ENCODE measurements around the gene SNORC. TPM values are rescaled to one million over a fixed set of nuclear protein-coding genes. Genes with fewer than 3 reads are reported as not detected.

SNORC gene
- total RNA-seq, 1 experiment from 2014 or later = 4.3 TPM

DNA sequence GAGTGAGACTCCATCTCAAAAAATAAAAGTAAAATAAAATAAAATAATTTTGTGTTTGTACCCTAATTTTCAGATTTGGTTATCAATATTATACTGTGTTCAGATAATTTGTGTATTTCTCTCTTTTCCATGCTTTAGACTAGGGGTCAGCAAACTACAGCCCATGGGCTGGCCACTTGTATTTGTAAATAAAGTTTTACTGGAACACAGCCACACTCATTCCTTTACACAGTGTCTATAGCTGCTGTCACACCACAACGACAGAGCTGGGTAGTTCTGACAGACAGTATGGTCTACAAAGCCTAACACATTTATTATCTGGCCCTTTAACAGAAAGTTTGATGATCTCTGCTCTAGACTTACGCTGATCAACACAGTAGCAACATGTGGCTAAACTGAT, 43.8 kb downstream of the SNORC start:
- BruUV-seq (replicated peaks) = no TSS peak
- intact Hi-C loops (cut with micrococcal nuclease; ENCODE audit: unreplicated experiment) = no loop called here

DNA sequence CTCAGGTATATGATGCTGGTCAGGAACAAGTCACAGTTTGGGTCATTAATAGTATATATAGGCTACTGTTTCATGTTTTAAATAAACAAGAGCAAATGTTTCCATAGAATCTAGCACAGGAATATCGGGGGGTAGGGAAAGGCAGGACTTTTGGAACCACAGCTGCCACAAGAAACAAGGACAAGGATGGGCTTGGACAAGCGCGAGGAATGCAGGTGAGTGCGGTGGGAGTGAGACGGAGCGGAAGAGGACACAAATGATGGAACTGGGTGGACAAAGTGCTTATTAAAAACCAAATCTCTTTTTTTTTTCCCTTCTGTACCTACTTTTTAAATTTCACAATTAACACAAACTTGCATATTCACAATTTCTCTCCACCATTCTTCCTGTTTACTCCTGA, 49.1 kb downstream of the SNORC start:
- Histone ChIP-seq H3K36me3 (ENCODE audit: control insufficient read depth, insufficient read depth, low read length) (no peaks in the 10 kb centered on the region), H3K27me3 (replicated peaks; ENCODE audit: control insufficient read depth, insufficient read depth, low read length) (no peaks in the 10 kb centered on the region), H3K4me1 (no peaks in the 10 kb centered on the region), H3K9me3 (no peaks in the 10 kb centered on the region), H3K4me3 (ENCODE audit: low read depth, low read length) (no peak overlapping the region)
- Mint-ChIP-seq H3K27me3 (ENCODE audit: insufficient read depth, unreplicated experiment) (peaks cover 15% of the 10 kb centered on the region), H3K9me3 (ENCODE audit: unreplicated experiment) (no peaks in the 10 kb centered on the region), H3K4me1 (ENCODE audit: low read depth, unreplicated experiment) (no peaks in the 10 kb centered on the region), H3K4me3 (ENCODE audit: unreplicated experiment) (no peak overlapping the region), H3K27ac (ENCODE audit: unreplicated experiment) (no peak overlapping the region), H3K36me3 (ENCODE audit: insufficient read depth, unreplicated experiment) (no peaks in the 10 kb centered on the region)
- intact Hi-C loops (cut with micrococcal nuclease; ENCODE audit: unreplicated experiment) = no loop called here
- CTCF ChIA-PET = no interaction called here
- DNase-seq = no peak
- BruUV-seq (replicated peaks) = no TSS peak
- POLR2A ChIA-PET = no interaction called here
- TF ChIP-seq, protein P1, sequence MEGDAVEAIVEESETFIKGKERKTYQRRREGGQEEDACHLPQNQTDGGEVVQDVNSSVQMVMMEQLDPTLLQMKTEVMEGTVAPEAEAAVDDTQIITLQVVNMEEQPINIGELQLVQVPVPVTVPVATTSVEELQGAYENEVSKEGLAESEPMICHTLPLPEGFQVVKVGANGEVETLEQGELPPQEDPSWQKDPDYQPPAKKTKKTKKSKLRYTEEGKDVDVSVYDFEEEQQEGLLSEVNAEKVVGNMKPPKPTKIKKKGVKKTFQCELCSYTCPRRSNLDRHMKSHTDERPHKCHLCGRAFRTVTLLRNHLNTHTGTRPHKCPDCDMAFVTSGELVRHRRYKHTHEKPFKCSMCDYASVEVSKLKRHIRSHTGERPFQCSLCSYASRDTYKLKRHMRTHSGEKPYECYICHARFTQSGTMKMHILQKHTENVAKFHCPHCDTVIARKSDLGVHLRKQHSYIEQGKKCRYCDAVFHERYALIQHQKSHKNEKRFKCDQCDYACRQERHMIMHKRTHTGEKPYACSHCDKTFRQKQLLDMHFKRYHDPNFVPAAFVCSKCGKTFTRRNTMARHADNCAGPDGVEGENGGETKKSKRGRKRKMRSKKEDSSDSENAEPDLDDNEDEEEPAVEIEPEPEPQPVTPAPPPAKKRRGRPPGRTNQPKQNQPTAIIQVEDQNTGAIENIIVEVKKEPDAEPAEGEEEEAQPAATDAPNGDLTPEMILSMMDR (IDR thresholded peaks at IDR 0.05; ENCODE audit: insufficient read depth in 1 of 2, low read depth in 1 of 2, low read length in 1 of 2, severe bottlenecking in 1 of 2, unreplicated experiment in 1 of 2) = no peak

More for the DNA sequence above, 43.8 kb downstream of the SNORC start:
- Histone ChIP-seq H3K27me3 (replicated peaks; ENCODE audit: control insufficient read depth, insufficient read depth, low read length) (no peaks in the 10 kb centered on the region), H3K4me3 (ENCODE audit: low read depth, low read length) (no peak overlapping the region), H3K9me3 (no peaks in the 10 kb centered on the region), H3K4me1 (no peaks in the 10 kb centered on the region), H3K36me3 (ENCODE audit: control insufficient read depth, insufficient read depth, low read length) (no peaks in the 10 kb centered on the region)
- CTCF ChIA-PET = no interaction called here
- Mint-ChIP-seq H3K27me3 (ENCODE audit: insufficient read depth, unreplicated experiment) (peaks cover 4% of the 10 kb centered on the region), H3K4me1 (ENCODE audit: low read depth, unreplicated experiment) (no peaks in the 10 kb centered on the region), H3K9me3 (ENCODE audit: unreplicated experiment) (no peaks in the 10 kb centered on the region), H3K4me3 (ENCODE audit: unreplicated experiment) (no peak overlapping the region), H3K36me3 (ENCODE audit: insufficient read depth, unreplicated experiment) (no peaks in the 10 kb centered on the region), H3K27ac (ENCODE audit: unreplicated experiment) (no peak overlapping the region)
- TF ChIP-seq, protein P1 (IDR thresholded peaks at IDR 0.05; ENCODE audit: insufficient read depth in 1 of 2, low read depth in 1 of 2, low read length in 1 of 2, severe bottlenecking in 1 of 2, unreplicated experiment in 1 of 2) = no peak
- DNase-seq = no peak
- POLR2A ChIA-PET = no interaction called here

DNA sequence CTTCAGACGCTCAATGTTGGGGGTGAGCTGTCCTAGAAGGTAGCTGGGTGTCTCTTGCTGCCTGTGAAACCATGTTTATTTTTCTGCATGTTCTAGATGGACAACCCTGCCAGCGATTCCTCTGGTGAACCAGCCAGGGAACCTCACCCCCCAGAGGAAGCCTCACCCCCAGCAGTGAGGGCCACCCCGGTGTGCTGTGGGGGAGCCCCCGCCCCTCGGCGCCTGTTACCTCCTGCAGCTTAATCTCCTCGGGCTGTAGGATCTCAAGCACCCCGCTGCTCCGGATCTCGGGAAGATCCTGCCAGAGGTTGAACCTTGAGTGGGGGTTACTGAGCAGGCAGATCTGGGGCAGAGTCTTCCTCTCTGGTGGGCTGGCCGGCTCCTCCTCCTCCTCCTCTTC, 50.0 kb downstream of the SNORC start:
- no peaks in the 10 kb centered on the region for H3K9me3 Mint-ChIP-seq (ENCODE audit: unreplicated experiment)
- no peaks in the 10 kb centered on the region for H3K36me3 Mint-ChIP-seq (ENCODE audit: insufficient read depth, unreplicated experiment)
- TF ChIP-seq, protein P1 (IDR thresholded peaks at IDR 0.05; ENCODE audit: insufficient read depth in 1 of 2, low read depth in 1 of 2, low read length in 1 of 2, severe bottlenecking in 1 of 2, unreplicated experiment in 1 of 2) = no peak
- H3K4me3 Mint-ChIP-seq (ENCODE audit: unreplicated experiment) = no peak overlapping the region
- Histone ChIP-seq H3K36me3 (ENCODE audit: control insufficient read depth, insufficient read depth, low read length) (no peaks in the 10 kb centered on the region), H3K27me3 (replicated peaks; ENCODE audit: control insufficient read depth, insufficient read depth, low read length) (no peaks in the 10 kb centered on the region), H3K9me3 (no peaks in the 10 kb centered on the region), H3K4me3 (ENCODE audit: low read depth, low read length) (no peak overlapping the region), H3K4me1 (no peaks in the 10 kb centered on the region)
- H3K27ac Mint-ChIP-seq (ENCODE audit: unreplicated experiment) = no peak overlapping the region
- ChIA-PET CTCF (no interaction called here), POLR2A (no interaction called here)
- no TSS peak for BruUV-seq (replicated peaks)
- intact Hi-C loops (cut with micrococcal nuclease; ENCODE audit: unreplicated experiment) = no loop called here
- peaks cover 14% of the 10 kb centered on the region for H3K27me3 Mint-ChIP-seq (ENCODE audit: insufficient read depth, unreplicated experiment)
- no peaks in the 10 kb centered on the region for H3K4me1 Mint-ChIP-seq (ENCODE audit: low read depth, unreplicated experiment)
- DNase-seq = no peak
